ENCODE results near the gene B3GALT5. TPM values are rescaled to one million over a fixed set of nuclear protein-coding genes. Genes with fewer than 3 reads are reported as not detected.

The B3GALT5 gene
- total RNA-seq, 2 experiments from 2014 or later = not detected

GRCh38 chr21:39625211-39625895 lies 12.6 kb downstream of the B3GALT5 start:
- POLR2A ChIA-PET = no interaction called here
- ATAC-seq (ENCODE audit: low read depth) (no peak), DNase-seq (no peak)
- Mint-ChIP-seq H3K9me3 (no peaks in the 10 kb centered on the region), H3K27ac (no peak overlapping the region), H3K27me3 (peaks cover 10% of the 10 kb centered on the region), H3K4me3 (no peak overlapping the region), H3K4me1 (no peaks in the 10 kb centered on the region), H3K36me3 (no peaks in the 10 kb centered on the region)

GRCh38 chr21:39628385-39628784 lies 15.6 kb downstream of the B3GALT5 start:
- H3K36me3 Mint-ChIP-seq = no peaks in the 10 kb centered on the region
- peaks cover 10% of the 10 kb centered on the region for H3K27me3 Mint-ChIP-seq
- ATAC-seq (ENCODE audit: low read depth) = no peak

GRCh38 chr21:39630191-39630591 lies 17.5 kb downstream of the B3GALT5 start:
- peaks cover 4% of the 10 kb centered on the region for H3K27me3 Mint-ChIP-seq
- H3K4me1 Mint-ChIP-seq = no peaks in the 10 kb centered on the region
- DNase-seq (no peak), ATAC-seq (ENCODE audit: low read depth) (no peak)
- no peak overlapping the region for H3K27ac Mint-ChIP-seq
- no peak overlapping the region for H3K4me3 Mint-ChIP-seq
- H3K9me3 Mint-ChIP-seq = peaks cover 4% of the 10 kb centered on the region
- POLR2A ChIA-PET = no interaction called here
- H3K36me3 Mint-ChIP-seq = no peaks in the 10 kb centered on the region

More at GRCh38 chr21:39628385-39628784, 15.6 kb downstream of the B3GALT5 start:
- Mint-ChIP-seq H3K4me1 (no peaks in the 10 kb centered on the region), H3K9me3 (no peaks in the 10 kb centered on the region), H3K4me3 (no peak overlapping the region), H3K27ac (no peak overlapping the region)
- DNase-seq = no peak
- POLR2A ChIA-PET = no interaction called here

GRCh38 chr21:39630827-39631226 lies 18.1 kb downstream of the B3GALT5 start:
- POLR2A ChIA-PET = no interaction called here
- H3K36me3 Mint-ChIP-seq = no peaks in the 10 kb centered on the region
- no peak for ATAC-seq (ENCODE audit: low read depth)
- no peak for DNase-seq
- peaks cover 4% of the 10 kb centered on the region for H3K27me3 Mint-ChIP-seq
- no peak overlapping the region for H3K27ac Mint-ChIP-seq
- no peaks in the 10 kb centered on the region for H3K4me1 Mint-ChIP-seq
- no peak overlapping the region for H3K4me3 Mint-ChIP-seq
- H3K9me3 Mint-ChIP-seq = peaks cover 4% of the 10 kb centered on the region

GRCh38 chr21:39631842-39632562 lies 19.3 kb downstream of the B3GALT5 start:
- no peak for ATAC-seq (ENCODE audit: low read depth)
- Mint-ChIP-seq H3K4me1 (no peaks in the 10 kb centered on the region), H3K4me3 (no peak overlapping the region), H3K27me3 (peaks cover 4% of the 10 kb centered on the region), H3K9me3 (peaks cover 4% of the 10 kb centered on the region), H3K36me3 (no peaks in the 10 kb centered on the region), H3K27ac (no peak overlapping the region)
- DNase-seq = no peak
- POLR2A ChIA-PET = no interaction called here

- H3K4me1 Mint-ChIP-seq = no peaks in the 10 kb centered on the region
- POLR2A ChIA-PET = no interaction called here
- ATAC-seq (ENCODE audit: low read depth) = no peak
- H3K36me3 Mint-ChIP-seq = no peaks in the 10 kb centered on the region
- peaks cover 2% of the 10 kb centered on the region for H3K27me3 Mint-ChIP-seq
- DNase-seq = no peak
- no peak overlapping the region for H3K27ac Mint-ChIP-seq
- H3K9me3 Mint-ChIP-seq = peaks cover 4% of the 10 kb centered on the region
- no peak overlapping the region for H3K4me3 Mint-ChIP-seq
Measured at GRCh38 chr21:39632796-39633442, 20.2 kb downstream of the B3GALT5 start.

GRCh38 chr21:39633770-39634181 lies 21.0 kb downstream of the B3GALT5 start:
- Mint-ChIP-seq H3K27me3 (peaks cover 2% of the 10 kb centered on the region), H3K4me1 (no peaks in the 10 kb centered on the region), H3K36me3 (no peaks in the 10 kb centered on the region), H3K27ac (no peak overlapping the region), H3K4me3 (no peak overlapping the region), H3K9me3 (peaks cover 4% of the 10 kb centered on the region)
- POLR2A ChIA-PET = no interaction called here
- DNase-seq (no peak), ATAC-seq (ENCODE audit: low read depth) (no peak)

GRCh38 chr21:39634507-39634906 lies 21.8 kb downstream of the B3GALT5 start:
- no peak overlapping the region for H3K4me3 Mint-ChIP-seq
- no peak for ATAC-seq (ENCODE audit: low read depth)
- no peak overlapping the region for H3K27ac Mint-ChIP-seq
- H3K36me3 Mint-ChIP-seq = no peaks in the 10 kb centered on the region
- peaks cover 4% of the 10 kb centered on the region for H3K9me3 Mint-ChIP-seq
- no peaks in the 10 kb centered on the region for H3K4me1 Mint-ChIP-seq
- DNase-seq = no peak
- peaks cover 2% of the 10 kb centered on the region for H3K27me3 Mint-ChIP-seq
- POLR2A ChIA-PET = no interaction called here

- peaks cover 4% of the 10 kb centered on the region for H3K9me3 Mint-ChIP-seq
- ATAC-seq (ENCODE audit: low read depth) (no peak), DNase-seq (no peak)
- peaks cover 3% of the 10 kb centered on the region for H3K27me3 Mint-ChIP-seq
- H3K4me1 Mint-ChIP-seq = no peaks in the 10 kb centered on the region
- no peak overlapping the region for H3K4me3 Mint-ChIP-seq
- no peaks in the 10 kb centered on the region for H3K36me3 Mint-ChIP-seq
- POLR2A ChIA-PET = no interaction called here
- no peak overlapping the region for H3K27ac Mint-ChIP-seq
Measured at GRCh38 chr21:39637197-39637970, 24.6 kb downstream of the B3GALT5 start.

GRCh38 chr21:39637971-39638240 lies 25.2 kb downstream of the B3GALT5 start:
- H3K36me3 Mint-ChIP-seq = no peaks in the 10 kb centered on the region
- H3K4me3 Mint-ChIP-seq = no peak overlapping the region
- H3K27me3 Mint-ChIP-seq = peaks cover 6% of the 10 kb centered on the region
- ATAC-seq (ENCODE audit: low read depth) (no peak), DNase-seq (no peak)
- H3K4me1 Mint-ChIP-seq = no peaks in the 10 kb centered on the region
- peaks cover 4% of the 10 kb centered on the region for H3K9me3 Mint-ChIP-seq
- POLR2A ChIA-PET = no interaction called here
- H3K27ac Mint-ChIP-seq = no peak overlapping the region

- H3K9me3 Mint-ChIP-seq = peaks cover 4% of the 10 kb centered on the region
- POLR2A ChIA-PET = no interaction called here
- DNase-seq = no peak
- H3K27me3 Mint-ChIP-seq = peaks cover 6% of the 10 kb centered on the region
- no peaks in the 10 kb centered on the region for H3K4me1 Mint-ChIP-seq
- no peak overlapping the region for H3K4me3 Mint-ChIP-seq
- H3K36me3 Mint-ChIP-seq = no peaks in the 10 kb centered on the region
- no peak for ATAC-seq (ENCODE audit: low read depth)
- H3K27ac Mint-ChIP-seq = no peak overlapping the region
Measured at GRCh38 chr21:39638281-39638680, 25.5 kb downstream of the B3GALT5 start.

- Mint-ChIP-seq H3K27me3 (peaks cover 6% of the 10 kb centered on the region), H3K4me1 (no peaks in the 10 kb centered on the region), H3K4me3 (no peak overlapping the region), H3K27ac (no peak overlapping the region), H3K36me3 (no peaks in the 10 kb centered on the region), H3K9me3 (no peaks in the 10 kb centered on the region)
- ATAC-seq (ENCODE audit: low read depth) (no peak), DNase-seq (no peak)
- POLR2A ChIA-PET = no interaction called here
Measured at GRCh38 chr21:39640754-39641153, 28.0 kb downstream of the B3GALT5 start.

GRCh38 chr21:39641827-39642450 lies 29.2 kb downstream of the B3GALT5 start:
- Mint-ChIP-seq H3K4me1 (no peaks in the 10 kb centered on the region), H3K27ac (no peak overlapping the region), H3K27me3 (peaks cover 4% of the 10 kb centered on the region), H3K9me3 (no peaks in the 10 kb centered on the region), H3K36me3 (no peaks in the 10 kb centered on the region), H3K4me3 (no peak overlapping the region)
- ATAC-seq (ENCODE audit: low read depth) (no peak), DNase-seq (no peak)
- POLR2A ChIA-PET = no interaction called here

Measured in activated naive CD8-positive, alpha-beta T cell treated with anti-CD3 and anti-CD28 coated beads, Interleukin-2, amount 10 ng/mL, durations not matched to agents 7 days and 5 days (primary cell).